Activated CD4-positive, CD25-positive, alpha-beta regulatory T cell treated with anti-CD3 and anti-CD28 coated beads, Interleukin-2, amount 50 U/mL, for 72 hours (primary cell): Measurements from ENCODE around the gene ELFN2.

Experiments used
- DNase-seq: peaks from one replicate; pipeline ENCODE4 v3.0.0; 2021

Gene ELFN2

DNA sequence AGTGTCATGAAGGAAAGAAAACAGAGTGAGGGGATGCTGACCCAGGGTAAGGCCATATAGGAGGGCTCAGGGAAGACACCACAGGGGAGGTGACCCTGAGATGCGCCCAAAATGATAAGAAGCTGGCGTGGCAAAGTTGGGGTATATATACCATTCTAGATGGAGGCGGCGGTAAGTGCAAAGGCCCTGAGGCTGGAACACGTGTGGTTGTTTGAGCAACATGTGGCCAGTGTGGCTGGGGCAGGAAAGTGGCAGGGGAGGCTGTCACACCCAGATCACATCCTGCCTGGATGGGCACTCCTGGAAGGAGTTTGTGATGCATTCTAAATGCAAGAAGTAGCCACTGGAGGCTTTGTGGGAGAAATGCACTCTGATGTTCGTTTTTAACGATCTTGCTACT is 74.8 kb downstream of the ELFN2 start:
- no peak for DNase-seq

DNA sequence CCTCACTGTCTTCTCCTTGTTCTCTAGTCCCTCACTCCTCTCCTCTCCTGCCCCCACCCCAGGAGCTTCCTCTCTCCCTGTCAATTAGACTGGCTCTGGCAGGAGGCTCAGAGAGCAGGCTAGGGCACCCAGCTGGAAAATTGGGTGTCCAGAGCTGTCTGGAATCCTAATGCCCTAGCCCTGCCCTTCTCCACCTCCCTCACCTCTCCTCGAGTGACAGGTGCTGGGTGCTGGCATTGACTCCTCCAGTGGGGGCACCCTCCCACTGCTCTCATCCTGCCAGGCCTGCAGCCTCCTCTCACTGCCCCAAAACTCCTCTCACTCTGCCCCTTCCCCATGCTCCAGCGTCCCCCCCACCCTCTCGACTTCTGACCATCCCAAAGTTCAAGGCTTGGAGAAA is 76.0 kb downstream of the ELFN2 start:
- DNase-seq = no peak

DNA sequence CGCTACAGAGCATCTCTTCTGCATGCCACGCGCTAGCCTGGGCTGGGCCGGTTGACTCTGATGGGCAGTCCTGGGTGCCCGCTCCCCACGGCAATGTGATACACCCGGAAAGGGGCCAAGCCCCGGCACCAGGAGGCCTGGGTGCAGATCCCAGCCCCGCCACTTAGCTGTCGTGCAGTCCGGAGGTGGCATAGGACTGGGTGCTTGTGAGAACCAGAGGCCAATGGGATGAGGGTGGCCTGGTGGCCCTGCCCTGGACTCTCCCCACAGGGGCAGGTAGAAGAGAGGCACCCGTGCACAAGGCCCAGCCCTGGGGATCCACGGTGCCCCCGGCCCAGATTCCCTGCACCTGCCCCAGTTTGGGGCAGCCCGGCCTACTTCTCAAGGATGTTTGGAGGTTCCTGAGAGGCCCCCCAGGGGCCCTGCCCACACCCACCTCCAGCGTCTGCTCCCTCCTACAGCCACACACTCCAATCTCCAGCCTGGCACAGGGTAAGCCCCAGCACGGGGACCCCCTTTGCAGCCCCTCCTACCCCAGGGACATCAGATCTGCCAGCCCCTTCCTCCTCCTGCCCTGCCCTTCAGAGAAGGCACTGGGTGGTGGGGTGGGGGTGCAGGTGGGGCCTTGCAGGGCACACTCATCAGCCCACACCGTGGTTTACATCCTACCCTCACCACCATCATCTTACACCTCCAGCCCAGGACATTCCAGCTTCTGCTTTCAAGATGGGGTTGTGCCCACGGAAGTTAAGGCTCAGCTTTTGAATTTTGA is 78.0 kb downstream of the ELFN2 start:
- no peak for DNase-seq

DNA sequence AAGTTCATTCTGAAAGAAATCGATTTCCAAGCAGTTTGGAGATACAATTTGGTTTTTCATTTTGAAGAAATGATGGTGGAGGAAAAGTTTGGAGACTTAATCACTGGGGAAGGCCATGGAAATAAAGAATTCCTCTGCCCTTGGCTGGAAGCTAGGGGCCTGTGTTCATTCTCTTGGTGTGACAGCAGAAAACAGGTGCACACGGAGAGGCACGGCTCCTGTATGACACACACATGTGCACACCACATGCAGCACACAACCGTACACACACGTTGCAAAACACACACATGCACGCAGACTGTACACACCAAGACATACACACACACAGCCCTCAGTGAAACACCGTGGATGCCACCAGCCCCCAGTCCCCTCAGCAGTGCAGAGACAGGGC is 80.8 kb downstream of the ELFN2 start:
- DNase-seq = no peak

DNA sequence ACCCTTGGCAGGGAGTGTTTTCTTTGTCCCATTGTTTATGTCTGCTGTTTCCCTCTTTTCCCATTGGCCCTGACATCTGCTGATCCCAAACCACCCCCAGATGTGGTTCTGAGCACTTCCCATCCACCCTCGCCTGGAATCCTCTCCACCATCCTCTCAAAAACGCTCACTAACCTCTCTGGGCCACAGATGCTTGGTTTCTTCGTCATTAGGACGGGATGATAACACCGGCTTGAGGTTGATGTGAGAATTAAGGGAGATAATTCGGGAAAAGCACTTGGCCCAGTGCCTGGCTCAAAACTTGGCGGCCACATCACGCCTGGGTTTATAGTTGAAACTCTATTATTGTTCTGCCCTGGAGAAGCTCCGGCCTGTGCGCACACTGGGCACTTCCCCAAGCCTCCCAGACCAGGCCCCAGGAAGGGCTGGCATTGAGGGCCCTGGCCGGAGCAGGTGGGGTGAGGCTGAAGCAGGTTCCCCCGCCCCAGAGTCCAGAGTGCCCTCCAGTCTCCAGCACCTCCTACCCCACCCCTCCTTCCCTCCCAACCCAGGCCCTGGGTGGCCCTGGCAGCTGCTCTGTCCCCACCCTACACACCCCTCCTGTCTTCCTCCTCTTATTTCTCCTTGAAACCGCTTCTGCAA is 81.3 kb downstream of the ELFN2 start:
- no peak for DNase-seq

DNA sequence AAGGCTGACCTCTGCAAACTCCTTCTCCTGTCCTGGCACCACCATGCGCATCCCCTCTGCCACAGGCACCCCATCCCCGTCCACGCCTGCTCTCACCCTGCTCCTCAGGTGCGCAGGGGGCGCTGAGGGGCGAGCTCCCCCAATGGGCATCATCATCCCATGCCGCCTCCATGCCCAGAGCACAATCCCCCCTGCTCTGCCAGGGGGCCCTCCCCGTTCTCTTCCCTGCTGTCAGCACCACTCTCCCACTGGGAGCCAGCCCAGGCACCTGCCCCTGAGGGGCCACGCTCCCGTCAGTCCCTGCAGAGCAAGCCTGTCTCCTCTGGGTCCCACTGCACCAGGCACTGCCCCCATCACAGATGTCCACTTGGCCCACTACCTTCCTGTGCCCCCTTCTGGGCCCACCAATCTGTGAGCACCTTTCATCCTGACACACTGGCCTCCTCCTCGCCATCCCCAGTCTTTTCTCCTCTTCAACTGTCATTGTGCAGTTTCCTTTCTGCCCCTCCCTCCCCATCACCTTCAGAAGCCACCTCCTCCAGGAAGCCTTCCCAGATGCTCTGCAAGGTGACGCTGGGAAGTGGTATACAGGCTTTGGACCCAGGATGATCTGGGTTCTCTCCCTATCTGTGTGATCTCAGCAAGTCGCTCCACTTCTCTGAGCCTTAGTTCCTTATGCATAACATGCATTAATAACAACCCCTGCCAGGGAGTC is 82.4 kb downstream of the ELFN2 start:
- no peak for DNase-seq

DNA sequence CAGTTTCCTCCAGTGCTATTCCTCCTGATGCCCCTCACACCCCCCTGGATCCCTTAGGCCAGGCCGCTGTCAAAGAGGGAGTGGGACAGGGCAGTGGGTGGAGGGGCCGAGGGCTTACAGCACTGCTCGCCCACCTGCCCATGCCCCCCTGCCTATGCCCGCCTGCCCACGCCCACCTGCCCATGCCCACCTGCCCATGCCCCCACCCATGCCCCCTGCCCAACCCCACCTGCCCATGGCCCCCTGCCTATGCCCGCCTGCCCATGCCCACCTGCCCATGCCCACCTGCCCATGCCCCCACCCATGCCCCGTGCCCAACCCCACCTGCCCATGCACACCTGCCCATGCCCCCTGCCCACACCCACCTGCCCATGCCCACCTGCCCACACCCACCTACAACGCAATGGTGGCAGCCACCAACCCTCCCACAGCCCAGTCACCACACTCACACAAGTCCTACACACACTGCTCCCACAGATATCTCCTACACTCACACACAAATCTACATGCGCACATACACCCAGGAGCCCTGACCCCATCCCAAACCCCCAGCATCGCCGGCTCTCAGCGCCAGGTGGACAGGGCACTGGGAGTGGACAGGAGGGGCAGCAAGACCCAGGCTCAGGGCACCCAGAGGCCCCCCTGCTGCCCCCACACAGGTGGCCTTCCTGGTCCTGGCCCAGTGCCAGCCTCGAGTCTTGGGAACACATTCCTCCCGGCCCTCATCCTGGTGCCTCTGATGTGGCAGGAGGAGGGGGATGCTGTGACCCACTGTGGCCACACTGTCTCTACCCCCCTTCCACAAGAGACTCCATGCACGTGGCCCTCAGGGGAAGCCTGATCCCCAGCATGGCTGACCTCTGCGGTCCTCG is 83.2 kb downstream of the ELFN2 start:
- no peak for DNase-seq

DNA sequence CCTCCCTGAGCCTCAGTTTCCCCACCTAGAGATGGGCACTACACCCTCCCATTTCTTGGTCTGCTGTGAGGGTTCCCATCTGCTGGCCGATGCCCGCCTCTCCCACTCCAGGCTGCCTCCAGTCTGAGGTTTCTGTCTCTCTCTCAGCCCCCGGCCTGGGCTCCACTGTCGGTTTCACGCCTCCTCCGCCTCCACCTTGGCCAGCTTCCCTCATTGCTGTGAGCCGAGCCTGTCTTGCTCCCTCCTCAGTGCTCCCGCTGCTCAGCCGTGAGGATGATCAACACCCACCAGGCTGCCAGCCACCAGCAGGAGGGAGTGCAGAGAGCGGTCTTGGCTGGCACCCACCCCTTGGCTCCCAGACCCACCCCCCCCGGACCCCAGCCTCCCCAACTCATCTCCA is 83.9 kb downstream of the ELFN2 start:
- DNase-seq = no peak

DNA sequence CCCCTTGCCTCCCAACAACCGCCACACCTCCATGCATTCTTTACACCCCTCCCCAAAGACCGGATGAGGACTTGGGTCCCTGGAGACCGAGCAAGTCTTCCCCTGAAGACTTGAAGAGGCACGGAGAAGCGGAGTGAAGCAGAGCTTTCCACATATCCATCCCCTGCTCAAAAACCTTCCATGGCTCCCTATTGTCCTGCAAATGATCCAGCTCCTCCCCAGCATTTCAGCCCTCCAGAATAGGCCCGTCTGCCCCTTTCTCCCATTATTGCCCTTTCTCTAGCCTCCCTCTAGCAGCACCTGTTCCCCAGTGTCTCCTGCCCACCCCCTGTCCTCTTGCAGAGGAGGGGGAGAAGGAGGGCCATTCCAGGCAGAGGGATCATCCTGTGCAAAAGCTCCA is 85.2 kb downstream of the ELFN2 start:
- DNase-seq = no peak

DNA sequence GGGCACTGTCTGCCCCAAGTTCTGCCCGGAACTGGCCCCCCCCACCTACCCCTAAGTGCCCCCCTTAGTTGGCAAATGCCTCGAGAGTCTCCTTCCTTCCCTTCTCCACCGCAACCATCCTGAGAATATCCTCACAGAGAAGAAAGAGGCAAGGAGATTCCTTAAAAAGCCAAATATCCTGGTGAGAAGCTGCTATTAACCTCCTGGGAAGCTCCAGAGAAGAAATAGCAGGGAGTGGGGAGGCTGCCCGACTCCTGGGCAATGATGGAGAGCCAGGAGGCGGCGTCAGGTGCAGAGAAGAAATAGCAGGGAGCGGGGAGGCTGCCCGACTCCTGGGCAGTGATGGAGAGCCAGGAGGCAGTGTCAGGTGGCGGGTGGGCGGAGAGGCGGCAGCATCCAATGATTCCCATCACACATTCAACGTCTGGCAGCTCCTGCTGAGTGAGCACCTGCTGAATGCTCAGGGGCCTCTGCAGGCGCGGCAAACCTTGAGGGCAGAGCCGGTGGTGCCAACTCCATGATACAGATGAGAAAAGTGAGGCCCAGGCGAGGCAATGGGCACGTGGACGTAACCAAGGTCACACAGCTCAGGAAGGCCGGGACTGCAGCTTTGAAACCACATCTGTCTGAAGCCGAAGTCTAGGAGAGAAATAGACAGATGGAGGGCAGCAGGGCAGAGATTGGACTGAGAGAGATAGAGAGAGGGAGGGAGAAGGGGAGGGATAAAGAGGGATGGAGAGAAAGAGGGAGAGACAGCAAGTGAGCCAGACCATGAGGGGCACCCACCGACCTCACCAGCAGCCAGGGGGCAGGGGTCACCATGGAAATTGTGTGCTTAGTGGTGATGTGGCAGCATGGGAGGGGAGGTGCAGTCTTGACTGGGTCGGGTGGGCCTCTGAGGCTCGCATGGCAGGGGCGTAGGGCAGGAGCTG is 86.7 kb downstream of the ELFN2 start:
- DNase-seq = no peak

DNA sequence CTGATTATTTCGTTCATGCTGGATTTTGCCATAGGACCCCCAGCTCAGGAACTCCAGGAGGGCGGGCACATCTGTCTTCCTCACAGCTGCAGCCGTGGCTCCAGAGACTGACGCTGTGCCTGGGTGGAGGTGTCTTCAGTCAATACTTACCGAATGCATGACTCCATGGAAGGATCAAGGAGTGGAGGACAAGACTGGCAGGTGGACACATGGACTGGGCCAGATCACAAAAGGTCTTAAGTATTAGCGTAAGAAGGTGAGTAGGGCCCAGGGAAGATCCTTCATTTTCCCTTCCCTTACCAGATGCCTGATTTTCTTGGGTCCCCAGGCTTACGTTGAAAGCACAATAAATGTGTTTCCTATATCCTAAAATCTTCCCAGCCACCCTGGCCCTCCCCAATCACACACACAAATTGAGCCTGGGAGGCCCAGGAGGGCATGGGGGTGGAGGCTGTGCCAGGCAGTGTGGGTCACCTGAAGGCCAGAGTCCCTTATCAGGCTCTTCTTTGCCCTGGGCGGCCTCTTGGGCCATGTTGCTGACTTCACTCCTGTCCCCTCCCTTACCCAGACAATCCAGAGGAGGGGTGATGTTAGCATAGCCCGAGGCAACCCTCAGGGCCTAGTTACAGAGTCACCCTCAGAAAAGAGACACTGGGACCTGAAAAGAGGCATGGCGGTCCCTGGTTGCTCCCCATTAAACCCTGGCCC is 88.6 kb downstream of the ELFN2 start:
- no peak for DNase-seq

DNA sequence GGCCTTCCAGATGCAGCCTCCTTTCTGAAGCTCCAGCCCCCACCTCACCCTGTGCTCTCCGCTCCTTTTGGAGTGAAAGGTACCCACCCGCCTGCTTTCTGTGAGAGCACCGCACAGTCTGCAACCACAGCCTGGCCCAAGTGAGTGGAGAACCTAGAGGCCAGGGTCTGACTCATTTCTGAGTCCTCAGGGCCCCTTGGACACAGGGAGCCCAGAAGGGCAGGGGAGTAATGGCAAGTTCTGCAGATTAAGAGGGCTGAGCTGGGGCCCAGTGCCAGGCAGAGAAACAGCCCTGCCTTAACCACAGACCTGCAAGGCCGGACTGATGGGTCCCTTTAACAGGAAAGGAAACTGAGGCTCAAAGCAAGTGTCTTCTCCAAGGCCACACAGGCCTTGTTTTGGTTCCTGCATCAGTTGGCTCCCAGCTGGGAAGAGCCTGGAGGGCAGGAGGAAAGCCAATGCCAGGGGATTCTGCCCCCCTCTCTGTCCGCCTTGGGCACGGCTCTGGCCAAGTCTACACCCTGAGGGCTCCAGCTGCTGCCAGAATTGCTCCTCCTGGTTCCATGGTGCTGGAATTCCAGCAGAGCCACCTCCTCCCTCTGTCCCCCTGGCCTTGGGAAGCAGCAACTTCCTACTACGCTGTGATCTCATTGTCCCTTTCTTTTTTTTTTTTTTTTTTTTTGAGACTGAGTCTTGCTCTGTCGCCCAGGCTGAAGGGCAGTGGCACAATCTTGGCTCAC is 89.9 kb downstream of the ELFN2 start:
- DNase-seq = no peak

DNA sequence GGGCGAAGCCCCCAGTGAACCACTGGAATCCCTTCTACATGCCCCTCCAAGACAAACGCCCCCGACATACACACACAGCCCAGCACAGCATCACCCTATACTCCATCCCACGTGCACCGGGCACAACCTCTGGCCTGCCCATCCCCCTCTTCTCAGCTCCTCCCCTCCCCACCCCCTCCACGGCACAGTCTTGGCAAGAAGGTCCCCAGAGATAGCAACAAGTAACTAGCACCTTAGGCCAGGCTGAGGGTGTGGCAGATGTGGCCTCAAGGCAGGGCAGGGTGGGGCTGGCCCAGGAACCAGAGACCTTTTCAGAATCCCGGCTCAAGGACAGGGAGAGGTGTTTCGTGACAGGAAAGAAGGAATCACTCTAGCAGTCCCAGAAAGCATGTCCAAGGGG is 90.7 kb downstream of the ELFN2 start:
- no peak for DNase-seq

DNA sequence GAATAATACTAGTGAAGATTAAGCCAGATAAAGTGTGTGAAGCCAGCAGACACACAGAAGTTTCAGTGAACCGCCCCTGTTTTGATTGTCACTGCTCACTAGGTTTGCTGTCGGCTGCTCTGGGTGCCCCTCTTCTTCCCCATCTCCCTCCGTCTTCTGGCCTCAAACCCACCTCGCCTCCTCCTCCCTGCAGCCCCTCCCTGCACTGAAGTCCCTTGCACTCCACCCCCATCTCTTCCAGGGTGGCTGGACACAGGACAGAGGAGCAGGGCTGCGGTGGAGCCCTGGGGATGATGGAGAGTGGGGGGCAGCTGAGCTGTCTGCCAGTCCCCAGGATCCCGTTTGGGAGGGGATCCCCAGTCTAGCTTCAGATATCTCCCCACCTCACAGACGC is 91.5 kb downstream of the ELFN2 start:
- no peak for DNase-seq

DNA sequence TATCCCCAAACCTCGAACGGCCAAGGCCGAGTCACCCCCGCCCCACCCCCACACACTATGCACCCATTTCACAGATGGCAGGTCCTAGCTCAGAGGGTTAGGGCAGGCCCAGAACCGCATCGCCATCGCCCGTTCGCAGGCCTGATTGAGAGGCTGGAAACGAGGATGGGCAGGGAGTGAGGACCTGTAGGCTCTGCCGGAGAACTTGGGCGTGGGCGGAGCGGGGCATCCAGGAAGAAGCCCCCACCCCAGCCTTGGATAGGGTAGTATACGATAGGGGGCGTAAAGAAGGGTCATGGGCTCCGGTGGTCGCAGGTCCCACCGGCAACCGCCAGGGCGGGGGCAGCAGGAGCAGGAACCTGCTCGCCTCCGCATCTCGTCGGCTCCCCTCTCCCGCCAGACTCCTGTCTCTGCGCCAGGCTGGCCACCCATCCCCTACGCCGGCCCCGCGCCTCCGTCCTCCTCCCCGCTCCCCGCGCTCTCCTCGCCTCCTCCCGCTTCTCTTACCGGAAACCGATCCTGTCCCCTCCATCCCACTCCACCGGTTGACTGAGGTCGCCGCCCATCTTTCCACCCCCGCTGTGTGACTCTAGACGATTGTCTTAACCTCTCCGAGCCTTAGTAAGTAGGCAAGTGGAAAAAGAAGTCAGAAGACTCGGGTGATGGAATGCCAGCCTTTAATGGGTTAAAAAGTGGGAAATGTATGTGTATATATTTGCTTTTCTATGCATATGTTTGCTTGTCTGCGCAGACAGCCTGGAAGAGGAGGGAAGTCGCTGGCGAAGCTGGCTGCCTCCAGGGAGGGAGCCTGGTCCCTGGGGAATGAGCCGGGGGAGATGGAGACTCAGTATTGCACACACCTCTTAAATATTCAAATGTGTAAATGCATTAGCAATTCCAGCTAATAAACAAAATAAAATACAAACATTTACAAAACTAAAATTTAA is 92.1 kb downstream of the ELFN2 start:
- DNase-seq = no peak

DNA sequence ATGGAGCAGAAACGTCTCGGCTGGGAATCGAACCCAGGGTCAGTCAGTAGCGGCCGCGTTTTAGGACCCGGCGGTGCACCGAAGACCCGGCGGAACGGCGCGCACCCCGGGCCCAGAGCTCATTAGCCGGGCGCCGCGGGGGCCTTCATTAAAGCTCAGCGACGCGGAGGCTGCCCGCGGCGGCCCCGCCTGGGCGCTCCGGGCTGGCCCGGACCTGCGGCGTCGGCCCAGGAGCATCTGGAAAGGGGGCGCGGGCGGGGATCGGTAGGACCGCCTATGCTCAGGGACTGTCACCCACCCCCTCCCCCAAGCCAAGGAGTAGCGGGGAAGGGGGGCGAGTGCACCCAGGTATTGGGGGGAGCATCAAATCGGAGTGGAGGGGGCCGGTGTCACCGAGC is 92.8 kb downstream of the ELFN2 start:
- no peak for DNase-seq

DNA sequence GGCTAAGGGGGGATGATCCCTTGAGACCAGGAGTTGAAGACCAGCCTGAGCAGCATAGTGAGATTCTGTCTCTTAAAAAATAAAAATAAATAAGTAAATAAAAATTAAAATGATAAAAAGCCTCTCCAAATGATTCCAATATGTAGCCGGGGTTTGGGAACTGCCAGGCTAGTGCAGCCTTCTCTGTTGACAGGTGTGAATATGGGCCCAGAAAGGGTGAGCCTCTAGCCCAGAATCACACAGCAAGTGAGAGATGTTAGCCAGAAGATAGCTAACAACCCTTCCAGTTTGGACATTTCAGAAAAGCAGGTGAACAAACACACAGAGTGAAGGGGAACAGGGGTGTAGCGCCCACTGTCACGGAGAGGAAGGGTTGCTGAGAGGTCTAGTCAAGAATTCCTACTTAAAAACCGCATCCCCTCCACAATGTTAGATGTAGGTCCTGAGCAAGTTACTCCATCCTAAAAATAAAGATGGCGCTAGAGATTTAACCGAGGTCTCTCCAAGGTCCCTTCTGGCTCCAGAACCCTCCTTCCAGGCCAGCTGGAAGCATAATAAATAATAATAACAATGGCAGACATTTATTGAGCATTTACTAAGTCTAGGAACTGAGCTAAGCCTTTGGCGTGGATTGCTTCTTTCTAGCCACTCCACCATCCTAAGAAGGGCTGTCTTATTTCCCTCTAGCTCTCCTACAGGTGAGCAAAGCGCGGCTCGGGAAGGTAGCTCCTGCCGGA is 93.4 kb downstream of the ELFN2 start:
- no peak for DNase-seq

DNA sequence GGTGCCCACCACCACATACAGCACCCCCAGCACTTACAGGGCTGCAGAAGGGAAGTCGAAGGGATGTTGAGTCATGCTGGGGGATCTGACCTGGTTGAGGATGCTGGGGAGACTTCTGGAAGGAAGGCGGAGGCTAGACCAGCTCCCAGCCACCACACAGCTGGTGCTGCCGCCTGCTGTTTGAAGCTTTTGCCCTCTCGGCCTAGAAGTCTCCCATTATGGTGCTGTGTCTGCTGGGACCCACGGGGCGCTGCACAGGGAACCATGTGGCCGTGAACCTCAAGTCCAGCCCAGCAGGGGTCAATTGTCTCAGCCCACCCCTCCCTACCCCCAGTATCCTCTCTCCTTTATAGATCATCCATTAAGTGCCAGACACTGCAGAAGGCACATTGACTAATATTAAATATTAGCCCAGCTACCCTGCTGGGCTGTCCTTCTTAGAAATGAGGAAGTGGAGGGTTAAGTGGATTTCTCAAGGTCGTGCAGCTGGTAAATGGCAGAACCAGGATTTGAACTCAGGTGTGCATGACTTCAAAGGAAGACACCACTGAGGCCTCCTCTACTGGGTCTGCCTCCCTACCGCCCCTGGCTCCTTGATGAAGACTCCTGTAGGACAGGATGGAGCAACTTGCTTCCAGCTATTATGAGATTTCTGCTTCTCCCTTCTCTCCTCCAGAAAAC is 95.3 kb downstream of the ELFN2 start:
- no peak for DNase-seq
